Karpas-422 (cell line): ENCODE measurements around the gene RAD51AP2. TPM values are rescaled to one million over a fixed set of nuclear protein-coding genes. Genes with fewer than 3 reads are reported as not detected.

Experiments
- DNase-seq: peaks from one replicate; pipeline ENCODE4 v3.0.0-alpha.2; 2015
- H2AFZ ChIP-seq: fragments of 200-600 bp; sonication (generic); 2 replicates; pipeline ENCODE4 v1.6.1; 2014; ENCODE audit warnings: antibody characterized with exemption, low read length, mixed read lengths
- H3K27ac ChIP-seq: fragments of 200-600 bp; sonication (generic); 2 replicates; pipeline ENCODE4 v1.5.1; 2014; ENCODE audit warnings: mild to moderate bottlenecking, low read length, moderate library complexity
- H3K27me3 ChIP-seq: fragments of 200-600 bp; sonication (generic); 2 replicates; pipeline ENCODE4 v1.6.1; 2014; ENCODE audit warnings: low read length, mixed read lengths
- H3K36me3 ChIP-seq: fragments of 200-600 bp; sonication (generic); 2 replicates; pipeline ENCODE4 v1.6.1; 2014; ENCODE audit warnings: low read length, mixed read lengths; ENCODE audit not compliant: insufficient read depth
- H3K4me1 ChIP-seq: fragments of 200-600 bp; sonication (generic); 2 replicates; pipeline ENCODE4 v1.6.1; 2014; ENCODE audit warnings: mild to moderate bottlenecking, low read length, mixed read lengths
- H3K4me2 ChIP-seq: fragments of 200-600 bp; sonication (generic); 2 replicates; pipeline ENCODE4 v1.6.1; 2014; ENCODE audit warnings: low read length, low read depth, mild to moderate bottlenecking; ENCODE audit not compliant: poor library complexity, severe bottlenecking
- H3K4me3 ChIP-seq: fragments of 200-600 bp; sonication (generic); 2 replicates; pipeline ENCODE4 v1.5.1; 2014; ENCODE audit warnings: mild to moderate bottlenecking, antibody characterized with exemption, low read length, mixed read lengths
- H3K79me2 ChIP-seq: fragments of 200-600 bp; sonication (generic); 2 replicates; pipeline ENCODE4 v1.6.1; 2014; ENCODE audit warnings: mild to moderate bottlenecking, low read length, mixed read lengths
- H3K9ac ChIP-seq: fragments of 200-600 bp; sonication (generic); 2 replicates; pipeline ENCODE4 v1.6.0; 2014; ENCODE audit warnings: low read length
- H3K9me2 ChIP-seq: fragments of 200-600 bp; sonication (generic), shearing (Covaris generic); replicated peaks from 2 replicates; pipeline ENCODE4 v1.6.0; 2014; ENCODE audit warnings: mild to moderate bottlenecking, low read length, moderate library complexity; ENCODE audit not compliant: insufficient read depth
- H3K9me3 ChIP-seq: fragments of 300-700, 200-600 bp; sonication (generic); 2 replicates; pipeline ENCODE4 v1.6.1; 2014; ENCODE audit warnings: low read length, mixed read lengths
- H4K20me1 ChIP-seq: fragments of 200-600 bp; sonication (generic); 2 replicates; pipeline ENCODE4 v1.6.1; 2014; ENCODE audit warnings: mild to moderate bottlenecking, antibody characterized with exemption, low read length, low read depth; ENCODE audit not compliant: insufficient read depth
- total RNA-seq: library from RNA; depleted of rRNA; stranded (reverse); fragments of >200 nt; shearing (Covaris generic); gene quantifications from 2 replicates; pipeline ENCODE4 v1.2.3, GENCODE V29; 2014; ENCODE audit warnings: low replicate concordance; rRNA removed

The RAD51AP2 gene
- total RNA-seq, 1 experiment from 2014 or later = not detected

DNA sequence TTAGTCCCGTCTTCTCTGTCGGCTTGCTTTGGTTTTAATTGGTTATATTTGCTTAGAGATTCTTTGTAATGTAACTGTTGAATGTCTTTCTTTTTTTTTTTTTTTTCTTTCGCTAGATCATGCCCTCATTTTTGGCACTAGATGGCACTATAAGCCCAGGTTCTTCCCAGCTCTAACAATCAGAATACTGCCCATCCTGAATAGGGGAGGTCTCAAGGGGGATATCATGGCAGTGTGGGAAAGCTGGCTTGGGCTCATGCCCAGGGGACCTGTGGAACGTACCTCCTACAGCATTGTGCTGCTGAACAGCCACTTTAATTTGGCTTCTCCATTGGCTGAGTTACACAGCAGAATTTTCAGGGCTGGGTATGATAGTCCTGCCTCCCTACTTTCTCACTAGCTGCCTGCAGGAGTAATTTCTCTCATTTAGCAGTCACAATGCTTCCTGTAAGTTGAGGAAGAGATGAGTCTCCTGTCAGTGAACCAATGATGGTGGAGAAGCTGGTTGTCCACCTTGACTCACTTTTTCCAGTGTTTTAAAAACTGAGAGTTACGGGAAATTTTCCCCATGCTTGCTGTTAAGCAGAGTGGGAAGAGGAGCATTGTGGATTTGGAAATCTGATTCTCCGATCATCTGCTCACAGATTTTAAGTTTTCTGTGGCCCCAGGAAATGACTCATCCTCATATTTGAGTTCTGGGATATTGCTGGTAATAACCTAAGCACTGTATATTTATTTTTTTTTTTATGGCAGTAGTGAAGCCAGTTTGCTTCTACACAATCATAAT, 47.2 kb downstream of the RAD51AP2 start:
- Histone ChIP-seq H3K27ac (no peak overlapping the region), H3K36me3 (no peaks in the 10 kb centered on the region), H3K27me3 (no peaks in the 10 kb centered on the region), H3K9me2 (no peaks in the 10 kb centered on the region), H4K20me1 (no peaks in the 10 kb centered on the region), H3K4me3 (no peak overlapping the region), H2AFZ (no peak overlapping the region), H3K79me2 (no peaks in the 10 kb centered on the region), H3K9ac (no peak overlapping the region), H3K4me1 (no peaks in the 10 kb centered on the region), H3K4me2 (no peak overlapping the region), H3K9me3 (peaks cover 13% of the 10 kb centered on the region)
- peak; percentile 85 for DNase-seq

DNA sequence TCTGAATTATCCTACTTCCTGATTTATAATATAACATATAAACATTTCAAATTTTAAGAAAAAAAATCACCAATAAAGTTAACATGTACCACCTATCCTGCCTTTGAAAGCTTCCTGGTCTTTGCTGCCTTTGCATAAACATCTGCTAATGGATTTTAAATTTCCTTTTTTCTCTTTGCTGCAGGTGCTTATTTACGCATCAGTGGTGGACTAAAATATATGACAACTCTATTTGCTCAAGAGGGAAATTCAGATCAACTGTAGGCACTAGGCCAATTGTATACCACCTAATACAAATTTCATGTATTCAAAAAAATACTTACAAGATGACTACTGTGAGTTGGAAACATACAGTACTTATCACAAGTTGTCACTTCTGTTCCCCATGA, 57.2 kb downstream of the RAD51AP2 start:
- H3K4me3 ChIP-seq = no peak overlapping the region
- H3K9me2 ChIP-seq = no peaks in the 10 kb centered on the region
- no peak overlapping the region for H3K9ac ChIP-seq
- no peaks in the 10 kb centered on the region for H3K9me3 ChIP-seq
- H2AFZ ChIP-seq = no peak overlapping the region
- no peaks in the 10 kb centered on the region for H3K79me2 ChIP-seq
- peak overlapping the region; percentile 47 for H3K4me2 ChIP-seq
- no peaks in the 10 kb centered on the region for H3K27me3 ChIP-seq
- no peaks in the 10 kb centered on the region for H3K36me3 ChIP-seq
- no peaks in the 10 kb centered on the region for H4K20me1 ChIP-seq
- peaks cover 30% of the 10 kb centered on the region for H3K4me1 ChIP-seq
- no peak overlapping the region for H3K27ac ChIP-seq
- peak; percentile 55 for DNase-seq

Other genes starting within 250 kb of the RAD51AP2 start
- gene VSNL1, start 22.3 kb upstream of the RAD51AP2 start, total RNA-seq = not detected in 2 replicates
- gene SMC6, start 235.4 kb upstream of the RAD51AP2 start, total RNA-seq = 28.1 and 44.2 TPM in 2 replicates
- 125 and 251 TPM in 2 replicates for gene GEN1, start 235.7 kb upstream of the RAD51AP2 start, total RNA-seq